Type B pancreatic cell (in vitro differentiated cells): ENCODE data around the gene LRRC7. TPM values are rescaled to one million over a fixed set of nuclear protein-coding genes. Genes with fewer than 3 reads are reported as not detected.

ENCODE experiments used
- DNase-seq: peaks from one replicate; pipeline ENCODE4 v3.0.0; 2021; ENCODE audit warnings: mixed read lengths; ENCODE audit not compliant: unreplicated experiment; ENCODE audit errors: extremely low spot score
- H3K27ac Mint-ChIP-seq: 2 replicates; pipeline ENCODE4 v1.8.0; 2021; ENCODE audit warnings: mild to moderate bottlenecking, mixed read lengths
- H3K27me3 Mint-ChIP-seq: 2 replicates; pipeline ENCODE4 v1.8.0; 2021; ENCODE audit warnings: mixed read lengths
- H3K36me3 Mint-ChIP-seq: 2 replicates; pipeline ENCODE4 v1.8.0; 2021; ENCODE audit warnings: mixed read lengths
- H3K4me1 Mint-ChIP-seq: one replicate; pipeline ENCODE4 v1.8.0; 2021; ENCODE audit warnings: mixed read lengths; ENCODE audit not compliant: unreplicated experiment
- H3K4me3 Mint-ChIP-seq: 2 replicates; pipeline ENCODE4 v1.8.0; 2021; ENCODE audit warnings: mild to moderate bottlenecking, mixed read lengths
- H3K9me3 Mint-ChIP-seq: 2 replicates; pipeline ENCODE4 v1.8.0; 2021; ENCODE audit warnings: mixed read lengths
- total RNA-seq: library from RNA; stranded (reverse); gene quantifications from 2 replicates; pipeline ENCODE4 v1.2.1, GENCODE V29; 2021; ENCODE audit warnings: low replicate concordance
- TF ChIP-seq, protein P1 (sequence below): fragments of 200-600 bp; sonication (generic); conservative IDR thresholded peaks from 2 replicates; pipeline ENCODE4 v1.5.0; 2021; ENCODE audit warnings: antibody characterized with exemption, mild to moderate bottlenecking

LRRC7 gene
- total RNA-seq, 1 donor from 2014 or later: 2.8 TPM

DNA sequence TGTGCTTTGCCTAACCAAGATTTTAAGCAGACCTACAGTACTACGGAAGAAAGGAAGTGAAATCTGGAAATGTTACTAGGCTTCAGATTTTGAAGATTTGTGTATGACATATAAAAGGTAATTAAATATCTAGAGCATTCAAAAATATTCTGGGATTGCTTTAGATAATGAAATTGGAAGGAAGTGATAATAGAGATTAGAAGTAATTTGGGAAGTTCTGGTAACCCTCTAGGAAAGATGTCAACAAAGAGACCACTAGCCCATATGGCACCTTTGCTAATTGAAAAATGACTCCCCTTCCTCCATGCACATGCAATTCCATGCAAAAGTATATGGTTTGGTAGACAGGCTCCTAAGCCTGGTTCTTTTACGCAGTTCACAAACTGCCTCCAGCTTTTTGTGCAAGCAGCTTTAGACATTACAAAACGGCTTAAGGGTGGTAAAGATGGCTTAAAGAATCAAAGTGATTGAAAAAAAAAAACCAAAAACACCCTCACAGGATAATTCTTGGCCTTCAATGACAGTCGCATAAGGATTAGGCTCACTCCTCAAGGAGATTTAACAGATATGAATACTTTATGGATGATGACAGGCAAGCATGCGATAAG, 81.8 kb downstream of the LRRC7 start:
- peaks cover 2% of the 10 kb centered on the region for H3K27me3 Mint-ChIP-seq
- no peaks in the 10 kb centered on the region for H3K9me3 Mint-ChIP-seq
- H3K36me3 Mint-ChIP-seq: no peaks in the 10 kb centered on the region
- TF ChIP-seq, protein P1, sequence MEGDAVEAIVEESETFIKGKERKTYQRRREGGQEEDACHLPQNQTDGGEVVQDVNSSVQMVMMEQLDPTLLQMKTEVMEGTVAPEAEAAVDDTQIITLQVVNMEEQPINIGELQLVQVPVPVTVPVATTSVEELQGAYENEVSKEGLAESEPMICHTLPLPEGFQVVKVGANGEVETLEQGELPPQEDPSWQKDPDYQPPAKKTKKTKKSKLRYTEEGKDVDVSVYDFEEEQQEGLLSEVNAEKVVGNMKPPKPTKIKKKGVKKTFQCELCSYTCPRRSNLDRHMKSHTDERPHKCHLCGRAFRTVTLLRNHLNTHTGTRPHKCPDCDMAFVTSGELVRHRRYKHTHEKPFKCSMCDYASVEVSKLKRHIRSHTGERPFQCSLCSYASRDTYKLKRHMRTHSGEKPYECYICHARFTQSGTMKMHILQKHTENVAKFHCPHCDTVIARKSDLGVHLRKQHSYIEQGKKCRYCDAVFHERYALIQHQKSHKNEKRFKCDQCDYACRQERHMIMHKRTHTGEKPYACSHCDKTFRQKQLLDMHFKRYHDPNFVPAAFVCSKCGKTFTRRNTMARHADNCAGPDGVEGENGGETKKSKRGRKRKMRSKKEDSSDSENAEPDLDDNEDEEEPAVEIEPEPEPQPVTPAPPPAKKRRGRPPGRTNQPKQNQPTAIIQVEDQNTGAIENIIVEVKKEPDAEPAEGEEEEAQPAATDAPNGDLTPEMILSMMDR: no peak
- no peak for DNase-seq
- peaks cover 3% of the 10 kb centered on the region for H3K4me1 Mint-ChIP-seq
- no peak overlapping the region for H3K4me3 Mint-ChIP-seq
- no peak overlapping the region for H3K27ac Mint-ChIP-seq

DNA sequence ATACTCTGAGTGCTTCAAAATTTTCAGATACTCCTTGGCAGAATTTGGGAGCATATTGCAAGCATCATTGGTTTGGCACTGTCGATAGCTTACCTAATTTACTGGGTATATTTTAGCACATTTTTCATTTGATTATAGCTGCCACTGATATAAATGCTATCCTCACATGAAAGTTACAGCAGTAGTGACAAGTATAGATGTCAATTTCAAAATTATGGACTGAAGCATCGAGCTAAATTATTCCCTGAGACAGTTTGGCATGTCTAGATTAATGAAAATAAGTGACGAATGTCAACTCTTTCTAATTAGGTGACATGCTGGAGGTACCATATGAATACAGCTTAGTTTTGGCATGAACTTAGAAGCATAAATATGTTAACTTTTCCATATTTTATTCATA, 83.1 kb downstream of the LRRC7 start:
- Mint-ChIP-seq H3K4me3 (no peak overlapping the region), H3K9me3 (no peaks in the 10 kb centered on the region), H3K27me3 (peaks cover 2% of the 10 kb centered on the region), H3K4me1 (peaks cover 3% of the 10 kb centered on the region), H3K27ac (no peak overlapping the region), H3K36me3 (no peaks in the 10 kb centered on the region)
- no peak for DNase-seq
- TF ChIP-seq, protein P1: no peak

DNA sequence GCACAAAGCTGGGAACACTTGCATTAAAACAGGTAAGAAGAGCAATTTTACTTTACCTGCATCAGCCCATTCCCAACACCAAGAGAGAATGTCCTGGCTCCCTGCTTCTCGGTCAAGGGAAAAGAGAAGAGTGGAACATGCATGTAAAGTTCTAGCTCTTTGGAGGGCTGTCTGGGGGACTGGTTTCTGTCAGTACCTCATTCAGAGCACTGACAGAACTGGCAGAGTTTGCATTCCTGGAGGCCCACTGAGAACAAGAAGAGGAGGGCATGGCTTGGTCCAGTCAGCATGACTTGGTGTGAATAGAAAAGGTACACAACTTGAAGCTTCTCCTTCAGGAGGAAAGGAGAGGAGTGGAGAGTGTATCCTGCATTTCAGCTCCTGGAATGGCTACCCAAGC, 83.9 kb downstream of the LRRC7 start:
- H3K4me3 Mint-ChIP-seq: no peak overlapping the region
- H3K27me3 Mint-ChIP-seq: peaks cover 2% of the 10 kb centered on the region
- H3K4me1 Mint-ChIP-seq: peaks cover 3% of the 10 kb centered on the region
- no peak for DNase-seq
- no peak overlapping the region for H3K27ac Mint-ChIP-seq
- no peaks in the 10 kb centered on the region for H3K36me3 Mint-ChIP-seq
- TF ChIP-seq, protein P1: no peak
- H3K9me3 Mint-ChIP-seq: no peaks in the 10 kb centered on the region

DNA sequence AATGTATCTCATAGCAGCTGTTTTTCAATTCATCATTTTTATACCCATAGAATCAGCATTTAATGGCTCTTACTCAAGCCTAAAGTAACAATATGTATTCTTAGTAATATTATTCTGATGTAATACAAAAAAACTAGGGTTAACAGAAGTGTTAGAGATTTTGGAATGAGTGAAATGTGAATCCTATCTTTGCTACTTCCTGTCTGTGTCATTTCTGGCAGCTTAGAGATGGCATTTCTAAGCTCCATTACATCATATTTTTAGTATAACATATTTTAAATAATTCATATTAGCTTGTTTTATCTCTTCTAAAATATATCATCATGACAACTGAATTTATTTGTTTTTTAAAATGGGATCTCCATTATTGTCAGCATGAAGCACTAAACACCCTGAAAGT, 90.2 kb downstream of the LRRC7 start:
- no peaks in the 10 kb centered on the region for H3K9me3 Mint-ChIP-seq
- no peak overlapping the region for H3K27ac Mint-ChIP-seq
- H3K4me3 Mint-ChIP-seq: no peak overlapping the region
- DNase-seq: no peak
- no peaks in the 10 kb centered on the region for H3K27me3 Mint-ChIP-seq
- H3K36me3 Mint-ChIP-seq: no peaks in the 10 kb centered on the region
- TF ChIP-seq, protein P1: no peak
- no peaks in the 10 kb centered on the region for H3K4me1 Mint-ChIP-seq

DNA sequence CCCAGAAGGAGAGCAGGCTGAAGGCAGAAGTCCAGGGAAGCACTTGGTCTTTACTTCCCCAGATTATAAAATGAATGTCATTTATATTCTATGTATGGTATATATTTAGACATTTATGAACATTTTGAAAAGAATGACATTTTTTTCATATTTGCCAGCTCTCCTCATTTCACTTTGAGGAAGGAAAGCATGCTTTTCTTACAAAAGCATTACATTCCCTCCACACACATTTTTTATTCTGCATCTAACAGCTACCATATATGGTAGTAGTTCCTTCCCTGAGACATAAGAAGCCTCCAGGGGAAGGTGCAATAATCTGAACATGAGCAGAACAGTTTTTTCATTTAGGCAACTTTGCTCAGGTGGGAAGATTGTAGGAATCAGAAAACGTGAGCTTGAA, 94.0 kb downstream of the LRRC7 start:
- Mint-ChIP-seq H3K27ac (no peak overlapping the region), H3K4me3 (no peak overlapping the region), H3K36me3 (peaks cover 5% of the 10 kb centered on the region), H3K27me3 (no peaks in the 10 kb centered on the region), H3K4me1 (no peaks in the 10 kb centered on the region), H3K9me3 (peaks cover 13% of the 10 kb centered on the region)
- TF ChIP-seq, protein P1: no peak
- DNase-seq: no peak

DNA sequence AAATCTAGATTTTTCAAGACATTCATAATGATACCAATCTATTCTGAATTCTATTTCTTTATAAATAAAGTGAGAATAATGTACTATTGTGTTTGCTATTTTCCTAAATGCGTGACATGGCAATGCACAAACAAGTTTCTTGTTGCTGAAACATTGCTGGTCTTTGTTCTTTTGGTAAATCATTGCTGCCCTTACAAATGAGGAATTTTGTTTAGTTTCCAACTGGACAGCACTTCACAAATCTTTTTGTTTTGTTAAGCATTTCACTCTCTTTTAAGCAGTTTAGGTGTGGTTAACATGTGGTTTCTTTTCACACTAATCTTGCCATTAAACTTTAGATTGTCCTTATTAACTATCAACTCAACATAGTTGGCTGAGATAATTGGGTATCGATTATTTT, 94.6 kb downstream of the LRRC7 start:
- TF ChIP-seq, protein P1: no peak
- peaks cover 14% of the 10 kb centered on the region for H3K9me3 Mint-ChIP-seq
- no peaks in the 10 kb centered on the region for H3K4me1 Mint-ChIP-seq

More for the DNA sequence above, 94.6 kb downstream of the LRRC7 start:
- peaks cover 5% of the 10 kb centered on the region for H3K36me3 Mint-ChIP-seq
- no peak overlapping the region for H3K4me3 Mint-ChIP-seq
- no peak overlapping the region for H3K27ac Mint-ChIP-seq
- H3K27me3 Mint-ChIP-seq: no peaks in the 10 kb centered on the region
- no peak for DNase-seq
